ENCODE measurements around the gene C14orf39.

DNA sequence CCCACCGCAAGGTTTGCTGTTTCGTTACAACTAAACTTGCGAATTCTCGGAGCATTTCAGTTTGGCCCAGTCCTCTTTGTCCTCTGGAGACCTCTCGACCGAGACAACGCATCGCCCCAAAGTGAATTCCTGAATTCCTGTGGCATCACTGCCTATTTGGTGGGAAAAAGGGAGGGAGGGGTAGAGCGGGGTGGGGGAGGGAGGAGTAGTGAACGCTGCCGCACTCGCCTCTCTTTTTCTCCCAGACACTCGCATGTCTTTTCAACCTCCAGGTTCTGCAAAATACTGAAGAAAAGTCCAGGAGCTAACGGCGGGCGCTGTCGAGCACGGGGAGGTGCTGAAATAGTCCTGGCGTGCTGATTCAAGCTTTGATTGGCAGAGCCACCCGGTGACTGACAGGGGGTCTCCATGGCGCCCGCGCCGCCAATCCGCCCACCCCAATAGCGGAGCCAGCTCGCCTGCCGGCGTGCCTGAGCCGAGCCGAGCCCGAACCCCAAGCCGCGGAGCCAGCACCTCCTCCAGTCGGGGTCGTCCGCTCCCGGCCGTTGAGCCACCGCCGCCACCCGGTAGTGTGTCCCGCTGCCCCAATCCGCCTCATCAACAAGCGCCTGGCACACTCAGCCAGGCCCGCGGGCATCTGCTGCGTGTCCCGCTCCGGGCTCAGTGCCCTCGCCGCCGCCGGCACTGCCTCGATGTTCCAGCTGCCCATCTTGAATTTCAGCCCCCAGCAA lies 23.0 kb upstream of the C14orf39 start, which contains the start of gene SIX6:
- no peak for TF ChIP-seq POLR2A (IDR thresholded peaks at IDR 0.05)
- TF ChIP-seq, protein P1, sequence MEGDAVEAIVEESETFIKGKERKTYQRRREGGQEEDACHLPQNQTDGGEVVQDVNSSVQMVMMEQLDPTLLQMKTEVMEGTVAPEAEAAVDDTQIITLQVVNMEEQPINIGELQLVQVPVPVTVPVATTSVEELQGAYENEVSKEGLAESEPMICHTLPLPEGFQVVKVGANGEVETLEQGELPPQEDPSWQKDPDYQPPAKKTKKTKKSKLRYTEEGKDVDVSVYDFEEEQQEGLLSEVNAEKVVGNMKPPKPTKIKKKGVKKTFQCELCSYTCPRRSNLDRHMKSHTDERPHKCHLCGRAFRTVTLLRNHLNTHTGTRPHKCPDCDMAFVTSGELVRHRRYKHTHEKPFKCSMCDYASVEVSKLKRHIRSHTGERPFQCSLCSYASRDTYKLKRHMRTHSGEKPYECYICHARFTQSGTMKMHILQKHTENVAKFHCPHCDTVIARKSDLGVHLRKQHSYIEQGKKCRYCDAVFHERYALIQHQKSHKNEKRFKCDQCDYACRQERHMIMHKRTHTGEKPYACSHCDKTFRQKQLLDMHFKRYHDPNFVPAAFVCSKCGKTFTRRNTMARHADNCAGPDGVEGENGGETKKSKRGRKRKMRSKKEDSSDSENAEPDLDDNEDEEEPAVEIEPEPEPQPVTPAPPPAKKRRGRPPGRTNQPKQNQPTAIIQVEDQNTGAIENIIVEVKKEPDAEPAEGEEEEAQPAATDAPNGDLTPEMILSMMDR (IDR thresholded peaks at IDR 0.05) = no peak
